ENCODE measurements around the gene ADD3.
"Not testable (repeated sequence)": the region's sequence is repeated elsewhere in the genome, so short reads cannot be mapped to it uniquely, and the experiment has no call there.

Gene ADD3

DNA sequence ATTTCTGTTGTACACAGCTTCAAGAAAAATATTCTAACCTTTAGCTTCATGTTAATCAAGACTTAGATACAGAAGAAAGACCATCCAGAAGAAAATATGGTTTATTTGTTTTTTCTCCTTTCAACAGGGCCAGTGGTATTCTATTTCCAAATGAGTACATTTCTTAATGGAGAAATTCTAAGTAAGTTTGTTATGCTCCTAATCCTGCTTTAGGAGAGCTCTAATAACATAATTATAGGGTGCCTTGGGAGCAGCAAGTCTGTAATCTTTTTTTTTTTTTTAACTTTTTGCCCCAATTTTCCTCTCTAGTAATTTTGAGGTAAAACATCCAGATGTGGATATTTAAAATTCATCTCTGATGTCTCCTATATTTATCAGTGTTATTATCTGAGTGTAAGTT, 98.1 kb downstream of the ADD3 start:
- Histone ChIP-seq H3K36me3 (ENCODE audit: control insufficient read depth, low read depth, low read length) (peaks cover 4% of the 10 kb centered on the region), H3K9me3 (ENCODE audit: control insufficient read depth, low read depth, low read length) (no peaks in the 10 kb centered on the region), H3K27ac (ENCODE audit: low read length) (no peak overlapping the region), H3K4me3 (ENCODE audit: low read length) (no peak overlapping the region), H3K9ac (ENCODE audit: low read length) (no peak overlapping the region), H3K4me1 (ENCODE audit: control insufficient read depth, low read depth, low read length) (no peaks in the 10 kb centered on the region), H3K27me3 (ENCODE audit: control insufficient read depth, insufficient read depth, low read length) (no peaks in the 10 kb centered on the region)

DNA sequence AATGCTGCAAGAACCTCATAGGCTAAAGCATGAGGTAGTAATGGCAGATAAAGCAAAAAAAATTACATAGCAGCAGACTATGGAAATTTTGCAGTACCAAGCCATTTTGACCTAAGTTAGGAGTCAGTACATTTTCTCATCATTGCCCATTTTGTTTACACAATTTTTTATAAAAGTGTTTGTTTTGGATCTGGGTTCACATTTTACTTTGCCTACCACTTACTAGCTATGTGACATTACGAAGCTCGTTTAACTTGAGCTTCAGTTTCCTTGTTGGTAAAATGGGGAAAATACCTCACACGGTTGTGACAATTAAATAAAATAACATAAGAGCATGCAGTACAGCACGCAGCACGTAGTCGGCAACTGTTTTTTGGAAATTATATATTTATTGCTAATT, 99.6 kb downstream of the ADD3 start:
- H3K36me3 ChIP-seq (ENCODE audit: control insufficient read depth, low read depth, low read length), result no peaks in the 10 kb centered on the region
- no peaks in the 10 kb centered on the region for H3K9me3 ChIP-seq (ENCODE audit: control insufficient read depth, low read depth, low read length)
- no peak overlapping the region for H3K9ac ChIP-seq (ENCODE audit: low read length)
- H3K27me3 ChIP-seq (ENCODE audit: control insufficient read depth, insufficient read depth, low read length), result no peaks in the 10 kb centered on the region
- no peak overlapping the region for H3K4me3 ChIP-seq (ENCODE audit: low read length)
- no peak overlapping the region for H3K27ac ChIP-seq (ENCODE audit: low read length)
- no peaks in the 10 kb centered on the region for H3K4me1 ChIP-seq (ENCODE audit: control insufficient read depth, low read depth, low read length)

DNA sequence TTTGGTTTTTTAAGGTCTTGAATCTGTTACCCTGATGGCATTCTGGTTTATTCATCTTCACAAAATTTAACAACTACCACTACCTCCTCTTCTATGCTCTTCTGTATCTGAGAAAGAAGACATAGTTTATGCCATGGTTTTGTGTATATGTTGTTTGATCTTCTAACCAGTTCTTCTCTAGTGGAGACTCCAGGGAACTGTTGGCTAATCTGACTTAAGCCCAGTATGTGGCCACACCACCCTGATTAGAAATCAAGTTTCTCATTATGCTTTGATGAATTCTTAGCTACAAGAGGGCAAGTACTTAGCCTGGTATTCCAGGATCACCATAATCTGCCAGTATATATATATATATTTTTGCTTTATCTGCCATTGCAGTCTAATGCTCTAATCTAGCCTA, 100.1 kb downstream of the ADD3 start:
- H3K9me3 ChIP-seq (ENCODE audit: control insufficient read depth, low read depth, low read length), result no peaks in the 10 kb centered on the region

DNA sequence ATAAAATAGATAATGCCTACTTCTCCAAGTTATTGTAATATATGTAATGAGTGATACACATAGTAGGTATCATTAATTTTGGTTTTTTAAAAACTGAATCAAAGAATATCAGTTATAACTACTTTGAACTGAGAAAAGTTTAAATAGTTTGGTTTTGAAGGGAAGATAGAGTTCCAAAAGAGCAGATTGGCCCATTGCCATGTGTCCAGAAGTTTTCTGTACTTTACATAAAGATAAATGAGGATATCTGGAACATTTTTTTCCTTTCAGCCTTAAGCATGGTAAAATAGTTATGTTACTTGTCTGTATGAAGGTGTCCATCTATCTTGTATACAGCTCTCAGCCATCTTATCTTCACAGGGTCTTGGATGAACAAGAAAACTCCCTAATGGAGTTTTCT, 101.7 kb downstream of the ADD3 start:
- H3K9ac ChIP-seq (ENCODE audit: low read length), result no peak overlapping the region
- no peak overlapping the region for H3K4me3 ChIP-seq (ENCODE audit: low read length)
- no peaks in the 10 kb centered on the region for H3K27me3 ChIP-seq (ENCODE audit: control insufficient read depth, insufficient read depth, low read length)
- no peaks in the 10 kb centered on the region for H3K9me3 ChIP-seq (ENCODE audit: control insufficient read depth, low read depth, low read length)
- H3K4me1 ChIP-seq (ENCODE audit: control insufficient read depth, low read depth, low read length), result no peaks in the 10 kb centered on the region
- no peak overlapping the region for H3K27ac ChIP-seq (ENCODE audit: low read length)
- H3K36me3 ChIP-seq (ENCODE audit: control insufficient read depth, low read depth, low read length), result peaks cover 10% of the 10 kb centered on the region

More for the DNA sequence above, 100.1 kb downstream of the ADD3 start:
- Histone ChIP-seq H3K27me3 (ENCODE audit: control insufficient read depth, insufficient read depth, low read length) (no peaks in the 10 kb centered on the region), H3K9ac (ENCODE audit: low read length) (no peak overlapping the region), H3K27ac (ENCODE audit: low read length) (no peak overlapping the region), H3K36me3 (ENCODE audit: control insufficient read depth, low read depth, low read length) (peaks cover 2% of the 10 kb centered on the region), H3K4me3 (ENCODE audit: low read length) (no peak overlapping the region), H3K4me1 (ENCODE audit: control insufficient read depth, low read depth, low read length) (no peaks in the 10 kb centered on the region)

DNA sequence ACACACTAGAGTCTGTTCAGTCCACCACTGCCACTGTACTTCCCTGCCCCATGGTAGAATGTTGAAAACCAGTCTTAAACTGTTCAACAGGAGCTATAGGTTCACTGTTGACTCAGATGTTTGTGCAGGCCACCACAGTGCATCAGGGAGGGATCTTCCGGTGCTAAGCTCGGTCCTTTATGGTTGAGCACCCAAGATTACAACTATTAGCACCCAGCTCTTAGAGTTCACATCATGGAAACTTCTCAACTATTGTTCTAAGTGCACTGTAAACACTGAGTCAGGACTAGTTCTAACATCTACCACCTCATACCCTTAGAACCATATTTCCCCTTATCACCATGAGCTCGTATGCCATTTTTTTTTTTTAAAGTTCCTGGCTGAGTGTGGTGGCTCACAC, 102.6 kb downstream of the ADD3 start:
- Histone ChIP-seq H3K4me1 (ENCODE audit: control insufficient read depth, low read depth, low read length) (no peaks in the 10 kb centered on the region), H3K36me3 (ENCODE audit: control insufficient read depth, low read depth, low read length) (peaks cover 14% of the 10 kb centered on the region), H3K9me3 (ENCODE audit: control insufficient read depth, low read depth, low read length) (no peaks in the 10 kb centered on the region), H3K27me3 (ENCODE audit: control insufficient read depth, insufficient read depth, low read length) (no peaks in the 10 kb centered on the region), H3K9ac (ENCODE audit: low read length) (no peak overlapping the region), H3K4me3 (ENCODE audit: low read length) (no peak overlapping the region), H3K27ac (ENCODE audit: low read length) (no peak overlapping the region)

DNA sequence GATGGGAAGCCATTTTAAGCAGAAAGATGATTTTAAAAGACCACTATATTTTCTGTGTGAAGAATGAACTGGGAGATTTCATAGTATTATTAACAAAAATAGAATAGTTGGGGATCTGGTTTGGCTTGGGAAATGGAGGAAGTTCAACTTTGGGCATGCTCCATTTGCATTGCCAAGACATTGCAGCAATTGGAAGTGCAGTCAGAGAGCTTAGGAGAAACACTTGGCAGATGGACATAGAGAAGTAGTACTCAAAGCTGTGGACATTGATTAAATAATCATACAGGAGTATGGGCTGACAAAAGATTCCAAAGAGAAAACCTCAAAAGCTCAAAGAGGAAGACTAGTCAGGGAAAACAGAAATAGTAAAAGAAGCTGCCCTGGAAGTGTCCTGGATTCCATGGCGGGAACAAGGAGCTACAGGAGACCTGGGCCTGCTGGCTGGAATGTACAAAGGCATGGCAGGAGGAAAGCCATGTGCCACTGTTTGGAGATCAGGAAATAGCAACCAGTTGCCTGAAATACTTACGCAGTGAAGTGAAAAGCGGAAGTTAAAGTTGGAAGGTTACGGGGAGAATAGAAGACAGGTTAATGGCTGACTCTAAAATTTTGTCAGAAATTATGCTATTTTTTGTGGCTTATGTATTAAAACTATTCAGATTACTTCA, 106.0 kb downstream of the ADD3 start:
- Histone ChIP-seq H3K4me1 (ENCODE audit: control insufficient read depth, low read depth, low read length) (no peaks in the 10 kb centered on the region), H3K9ac (ENCODE audit: low read length) (no peak overlapping the region), H3K4me3 (ENCODE audit: low read length) (no peak overlapping the region), H3K27me3 (ENCODE audit: control insufficient read depth, insufficient read depth, low read length) (no peaks in the 10 kb centered on the region), H3K9me3 (ENCODE audit: control insufficient read depth, low read depth, low read length) (no peaks in the 10 kb centered on the region), H3K36me3 (ENCODE audit: control insufficient read depth, low read depth, low read length) (peaks cover 39% of the 10 kb centered on the region), H3K27ac (ENCODE audit: low read length) (no peak overlapping the region)

DNA sequence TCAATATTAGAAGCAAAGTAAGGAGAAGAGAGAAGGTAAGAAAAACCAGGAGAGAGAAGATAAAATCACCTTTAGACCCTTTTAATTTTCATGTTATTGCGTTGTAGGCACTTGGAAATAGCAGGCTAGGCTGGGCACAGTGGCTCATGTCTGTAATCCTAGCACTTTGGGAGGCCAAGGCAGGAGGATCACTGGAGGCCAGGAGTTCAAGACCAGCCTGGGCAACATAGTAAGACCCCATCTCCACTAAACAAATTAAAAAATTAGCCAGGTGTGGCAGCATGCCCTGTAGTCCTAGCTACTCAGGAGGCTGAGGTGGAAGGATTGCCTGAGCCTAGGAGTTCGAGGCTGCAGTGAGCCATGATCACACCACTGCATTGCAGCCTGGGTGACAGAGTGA, 106.9 kb downstream of the ADD3 start:
- H3K9ac ChIP-seq (ENCODE audit: low read length); H3K27ac ChIP-seq (ENCODE audit: low read length); H3K27me3 ChIP-seq (ENCODE audit: control insufficient read depth, insufficient read depth, low read length); H3K4me3 ChIP-seq (ENCODE audit: low read length); H3K4me1 ChIP-seq (ENCODE audit: control insufficient read depth, low read depth, low read length); H3K9me3 ChIP-seq (ENCODE audit: control insufficient read depth, low read depth, low read length): not testable (repeated sequence)
- H3K36me3 ChIP-seq (ENCODE audit: control insufficient read depth, low read depth, low read length), result peaks cover 47% of the 10 kb centered on the region

DNA sequence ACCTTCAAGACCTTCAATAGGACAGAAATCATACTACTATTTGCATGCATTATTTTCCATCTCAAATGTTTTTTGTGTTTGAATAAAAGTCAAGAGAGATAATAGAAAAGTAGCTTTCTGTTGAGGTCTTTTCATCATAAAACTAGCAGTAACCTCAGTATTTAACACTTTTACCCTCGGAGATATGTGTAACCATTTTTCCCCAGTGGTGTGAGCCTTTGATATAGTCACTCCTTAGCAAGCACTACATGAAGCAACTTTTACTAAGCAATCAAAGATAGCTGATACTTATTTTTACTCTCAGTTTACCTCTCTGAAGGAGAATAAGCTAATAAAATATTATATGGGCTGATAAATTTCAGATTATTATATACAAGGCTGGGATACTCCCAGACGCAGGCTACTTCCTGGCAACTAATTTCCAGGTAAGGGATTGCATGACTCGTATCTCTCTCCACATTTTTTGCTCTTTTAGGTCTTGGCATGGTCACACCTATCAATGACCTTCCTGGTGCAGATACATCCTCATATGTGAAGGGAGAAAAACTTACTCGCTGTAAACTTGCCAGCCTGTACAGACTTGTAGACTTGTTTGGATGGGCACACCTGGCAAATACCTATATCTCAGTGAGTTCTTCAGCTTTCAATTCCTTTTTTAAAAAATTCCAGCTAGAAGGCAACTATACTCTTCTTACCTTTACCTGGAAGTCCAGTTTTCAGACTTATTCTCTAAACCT, 108.2 kb downstream of the ADD3 start:
- Histone ChIP-seq H3K36me3 (ENCODE audit: control insufficient read depth, low read depth, low read length) (peaks cover 49% of the 10 kb centered on the region), H3K9ac (ENCODE audit: low read length) (no peak overlapping the region), H3K4me3 (ENCODE audit: low read length) (no peak overlapping the region), H3K27ac (ENCODE audit: low read length) (no peak overlapping the region), H3K4me1 (ENCODE audit: control insufficient read depth, low read depth, low read length) (no peaks in the 10 kb centered on the region), H3K27me3 (ENCODE audit: control insufficient read depth, insufficient read depth, low read length) (no peaks in the 10 kb centered on the region), H3K9me3 (ENCODE audit: control insufficient read depth, low read depth, low read length) (no peaks in the 10 kb centered on the region)

DNA sequence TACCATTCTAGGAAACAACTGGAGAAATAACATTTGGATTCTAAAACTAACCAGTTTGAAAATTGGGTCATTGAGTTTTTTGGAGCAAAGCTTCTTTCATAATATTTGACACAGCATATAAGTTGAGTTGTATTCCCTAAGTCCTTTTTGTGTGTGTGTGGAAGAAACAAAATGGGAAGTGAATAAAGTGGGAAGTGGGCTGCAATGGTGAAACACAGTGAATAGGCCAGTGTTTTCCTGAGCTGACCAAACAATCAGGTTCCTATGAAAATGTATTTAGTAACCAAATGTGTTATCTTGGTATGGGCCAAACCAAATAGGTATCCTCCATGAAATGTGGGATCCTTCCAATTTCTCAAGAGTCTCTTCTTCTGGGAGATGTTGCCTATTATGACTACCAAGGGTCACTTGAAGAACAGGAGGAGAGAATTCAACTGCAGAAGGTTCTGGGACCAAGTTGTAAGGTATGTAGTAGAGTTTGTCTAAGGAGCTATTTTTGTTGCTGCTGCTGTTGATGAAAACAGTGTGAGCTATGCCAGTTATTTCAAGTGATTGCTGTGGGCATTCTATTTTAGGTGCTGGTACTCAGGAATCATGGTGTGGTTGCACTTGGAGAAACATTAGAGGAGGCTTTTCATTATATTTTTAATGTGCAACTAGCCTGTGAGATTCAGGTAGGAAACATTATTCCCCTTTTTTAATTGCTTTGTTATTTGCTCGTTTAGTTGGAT, 111.3 kb downstream of the ADD3 start:
- H3K4me1 ChIP-seq (ENCODE audit: control insufficient read depth, low read depth, low read length), result no peaks in the 10 kb centered on the region
- no peak overlapping the region for H3K9ac ChIP-seq (ENCODE audit: low read length)
- H3K9me3 ChIP-seq (ENCODE audit: control insufficient read depth, low read depth, low read length), result no peaks in the 10 kb centered on the region
- no peak overlapping the region for H3K4me3 ChIP-seq (ENCODE audit: low read length)
- no peak overlapping the region for H3K27ac ChIP-seq (ENCODE audit: low read length)
- no peaks in the 10 kb centered on the region for H3K27me3 ChIP-seq (ENCODE audit: control insufficient read depth, insufficient read depth, low read length)
- peaks cover 45% of the 10 kb centered on the region for H3K36me3 ChIP-seq (ENCODE audit: control insufficient read depth, low read depth, low read length)

DNA sequence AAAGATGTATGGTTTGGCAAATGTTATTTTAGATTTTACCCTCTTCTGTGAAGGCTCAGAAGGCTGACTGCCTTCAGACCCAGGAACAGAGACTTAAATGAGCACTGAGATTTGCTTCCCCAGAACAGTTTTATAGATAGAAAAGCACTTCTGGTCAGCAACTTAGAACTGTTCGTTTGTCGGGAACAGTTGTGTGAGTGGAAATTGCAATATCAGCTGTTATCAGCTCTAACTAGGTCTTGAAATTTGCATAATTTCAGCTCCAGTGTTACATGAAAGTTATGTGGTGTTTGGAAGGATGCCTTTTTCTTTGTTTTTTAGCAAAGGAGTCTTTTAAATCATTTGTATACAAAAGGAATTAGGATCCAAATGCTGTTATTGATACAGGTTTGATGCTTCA, 115.8 kb downstream of the ADD3 start:
- H3K4me1 ChIP-seq (ENCODE audit: control insufficient read depth, low read depth, low read length), result no peaks in the 10 kb centered on the region
- H3K4me3 ChIP-seq (ENCODE audit: low read length), result no peak overlapping the region
- no peaks in the 10 kb centered on the region for H3K27me3 ChIP-seq (ENCODE audit: control insufficient read depth, insufficient read depth, low read length)
- H3K9me3 ChIP-seq (ENCODE audit: control insufficient read depth, low read depth, low read length), result no peaks in the 10 kb centered on the region
- H3K27ac ChIP-seq (ENCODE audit: low read length), result no peak overlapping the region
- H3K36me3 ChIP-seq (ENCODE audit: control insufficient read depth, low read depth, low read length), result peaks cover 36% of the 10 kb centered on the region
- no peak overlapping the region for H3K9ac ChIP-seq (ENCODE audit: low read length)

DNA sequence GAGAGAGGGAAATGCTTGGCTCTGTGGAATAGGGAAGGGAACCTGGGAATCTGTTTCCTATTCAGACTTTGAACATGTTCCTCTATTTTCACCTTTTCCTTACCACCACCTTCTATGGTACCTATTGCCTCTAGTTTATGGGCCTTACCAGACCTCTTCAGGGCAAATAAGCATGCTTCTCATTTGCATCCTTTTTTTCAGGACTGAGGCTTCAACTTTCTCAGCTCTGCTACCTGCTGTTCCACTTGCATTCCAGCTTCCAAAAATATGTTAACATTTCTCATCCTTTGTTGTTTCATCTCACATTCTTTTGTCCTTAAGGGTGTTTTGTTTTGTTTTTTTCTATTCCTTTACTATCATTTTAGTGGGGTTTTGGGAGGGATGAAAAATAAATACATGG, 121.7 kb downstream of the ADD3 start:
- Histone ChIP-seq H3K36me3 (ENCODE audit: control insufficient read depth, low read depth, low read length) (peaks cover 46% of the 10 kb centered on the region), H3K27ac (ENCODE audit: low read length) (no peak overlapping the region)

More for the DNA sequence above, 121.7 kb downstream of the ADD3 start:
- Histone ChIP-seq H3K9me3 (ENCODE audit: control insufficient read depth, low read depth, low read length) (no peaks in the 10 kb centered on the region), H3K4me1 (ENCODE audit: control insufficient read depth, low read depth, low read length) (peaks cover 6% of the 10 kb centered on the region), H3K27me3 (ENCODE audit: control insufficient read depth, insufficient read depth, low read length) (no peaks in the 10 kb centered on the region), H3K4me3 (ENCODE audit: low read length) (no peak overlapping the region), H3K9ac (ENCODE audit: low read length) (no peak overlapping the region)
